ENCODE data around the gene LMNA.
"Not testable (repeated sequence)": the region's sequence is repeated elsewhere in the genome, so short reads cannot be mapped to it uniquely, and the experiment has no call there.

LMNA gene

DNA sequence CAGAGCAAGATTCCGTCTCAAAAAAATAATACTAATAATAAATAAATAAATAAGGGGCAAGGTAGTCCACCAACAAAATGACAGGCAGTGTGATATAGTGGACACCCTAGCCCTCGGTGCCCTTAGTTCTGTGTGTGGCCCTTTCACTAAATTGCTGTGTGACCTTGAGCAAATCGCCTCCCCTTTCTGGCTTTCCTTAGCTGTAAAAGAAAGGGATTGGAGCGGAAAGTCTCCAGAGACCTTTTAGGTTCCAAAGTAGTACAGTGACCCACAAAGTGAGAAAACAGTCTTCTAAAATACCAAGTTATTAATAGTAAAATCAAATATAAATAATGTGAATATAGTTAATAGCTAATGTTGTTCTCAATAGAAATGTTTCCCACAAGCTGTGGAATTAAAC lies 7.6 kb downstream of the LMNA start:
- DNase-seq (ENCODE audit: low read depth, low spot score) = no peak

DNA sequence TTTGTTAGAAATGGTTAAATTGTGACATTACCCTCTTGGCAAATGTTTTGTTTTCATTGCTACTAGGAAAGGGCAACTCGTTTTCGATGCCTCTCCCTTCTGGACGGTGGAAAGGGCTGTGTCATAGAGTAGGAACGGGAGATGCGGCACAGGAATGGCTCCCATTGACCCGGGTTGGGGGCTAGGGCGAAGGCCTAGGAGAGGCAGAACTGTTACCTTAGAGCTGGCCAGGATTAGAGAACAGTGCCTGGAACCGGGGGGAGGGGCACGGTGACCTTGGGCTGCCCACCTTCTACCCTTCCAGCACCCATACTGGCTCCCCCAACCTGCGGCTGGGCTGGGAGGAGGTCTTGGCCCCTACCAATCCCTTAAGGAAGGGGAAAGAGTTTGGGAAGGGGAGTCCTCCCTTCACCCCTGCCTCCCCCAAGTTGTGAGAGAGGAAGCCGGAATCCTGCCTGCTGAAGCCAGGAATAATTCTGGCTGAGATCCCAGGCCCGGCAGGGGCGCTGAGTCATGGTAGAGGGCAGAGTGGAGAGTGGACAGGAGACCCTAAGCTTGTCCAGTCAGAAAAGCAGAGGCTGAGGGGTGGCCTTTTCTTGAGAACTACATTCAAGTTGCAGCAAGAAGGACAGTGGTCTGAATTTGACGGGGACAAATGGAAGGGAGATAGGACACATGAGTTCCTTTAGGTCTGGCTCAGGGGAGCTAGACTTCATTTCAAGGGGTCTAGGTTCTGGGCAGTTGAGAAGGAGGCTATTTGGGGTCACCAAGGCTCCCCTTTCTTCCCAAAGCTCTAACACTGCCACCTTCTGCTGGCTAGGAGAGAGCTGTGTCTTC lies 8.2 kb downstream of the LMNA start:
- DNase-seq (ENCODE audit: low read depth, low spot score) = peak; percentile 77

DNA sequence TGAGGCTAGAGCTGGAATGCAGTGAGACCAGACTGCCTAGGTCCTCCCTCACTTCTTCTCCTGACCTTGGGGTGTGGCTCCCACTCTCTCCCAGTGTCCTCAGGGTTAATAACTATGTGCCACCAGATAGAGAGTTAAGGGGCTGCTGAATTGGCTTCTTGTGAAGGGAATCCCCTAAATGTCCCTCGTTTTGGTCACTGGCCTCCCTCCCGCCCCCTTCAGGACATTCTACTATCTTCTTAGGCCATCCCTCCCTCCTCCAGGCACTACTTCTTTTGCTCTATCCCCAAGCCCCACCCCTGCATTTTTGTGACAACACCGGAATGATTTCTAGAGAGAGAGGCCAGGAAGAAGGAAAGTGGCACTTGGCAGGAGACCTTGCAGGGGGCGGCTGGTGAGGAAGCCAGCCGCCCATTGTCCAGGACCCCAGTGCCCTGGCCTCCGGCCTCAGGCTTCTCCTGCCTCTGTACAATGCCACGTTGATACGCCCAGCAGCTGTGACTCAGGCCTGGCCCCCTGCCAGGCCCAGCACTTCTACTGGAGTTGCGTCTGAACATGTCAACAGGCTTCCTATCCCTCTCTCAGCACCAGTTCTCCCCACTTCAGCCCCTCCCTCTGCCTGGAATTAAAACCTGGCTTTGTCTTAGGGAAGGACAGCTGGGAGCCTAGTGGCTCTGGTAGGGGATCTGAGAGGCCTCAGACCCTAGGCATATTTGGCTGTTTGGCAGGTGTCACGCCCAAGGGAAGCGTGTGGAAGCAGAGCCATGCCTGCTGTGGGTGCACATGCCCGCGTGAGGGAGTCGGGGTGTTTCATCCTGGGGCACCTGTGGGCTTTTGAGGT lies 9.1 kb downstream of the LMNA start:
- DNase-seq (ENCODE audit: low read depth, low spot score) = peak; percentile 97

DNA sequence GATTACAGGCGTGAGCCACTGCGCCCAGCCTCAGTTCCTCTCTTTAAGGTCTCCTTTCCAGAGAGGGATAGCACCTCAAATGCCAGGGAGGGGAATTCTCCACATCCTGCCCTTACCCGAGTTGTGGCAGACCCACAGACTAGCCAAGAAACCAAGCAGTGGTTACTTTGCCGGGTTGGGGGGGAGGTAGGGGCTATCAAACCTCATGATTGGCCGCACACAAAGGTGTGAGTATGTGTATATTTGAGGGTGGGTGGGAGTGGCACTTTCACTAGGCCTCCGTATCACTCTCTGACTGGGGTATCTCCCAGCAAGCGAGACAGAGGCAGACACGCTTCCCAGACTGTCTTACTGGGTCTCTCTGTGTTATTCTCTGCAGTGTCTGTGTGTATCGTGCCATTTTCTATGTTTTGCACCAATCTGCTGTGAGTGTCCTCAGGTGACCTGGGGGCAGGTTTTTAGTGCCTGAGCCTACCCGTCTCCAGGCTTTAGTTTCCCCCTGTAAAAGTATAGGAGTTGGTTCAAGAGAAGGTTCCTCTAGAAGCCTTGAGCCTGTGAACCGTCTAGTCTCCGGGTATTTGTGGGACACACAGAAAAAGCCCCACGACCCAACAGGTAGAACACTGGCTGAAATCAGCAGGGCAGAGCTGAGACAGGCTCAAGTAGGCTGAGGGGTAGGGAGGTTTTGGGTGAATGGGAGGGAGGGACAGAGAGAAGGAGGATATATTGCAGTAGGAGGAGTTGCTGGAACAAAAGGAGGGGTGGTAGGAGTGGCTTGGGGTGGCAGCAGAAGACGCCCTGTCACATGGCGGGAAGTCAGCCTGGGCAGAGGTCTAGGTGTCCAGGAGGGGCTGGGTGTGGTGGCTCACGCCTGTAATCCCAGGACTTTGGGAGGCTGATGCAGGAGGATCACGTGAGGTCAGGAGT lies 10.3 kb downstream of the LMNA start:
- DNase-seq (ENCODE audit: low read depth, low spot score) = no peak

DNA sequence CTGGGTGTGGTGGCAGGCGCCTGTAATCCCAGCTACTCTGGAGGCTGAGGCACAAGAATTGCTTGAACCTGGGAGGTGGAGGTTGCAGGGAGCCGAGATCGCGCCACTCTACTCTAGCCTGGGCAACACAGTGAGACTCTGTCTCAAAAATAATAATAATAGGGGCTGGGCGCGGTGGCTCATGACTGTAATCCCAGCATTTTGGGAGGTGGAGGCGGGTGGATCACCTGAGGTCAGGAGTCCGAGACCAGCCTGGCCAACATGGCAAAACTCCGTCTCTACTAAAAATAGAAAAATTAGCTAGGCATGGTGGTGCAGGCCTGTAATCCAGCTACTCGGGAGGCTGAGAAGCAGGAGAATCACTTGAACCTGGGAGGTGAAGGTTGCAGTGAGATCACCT lies 11.0 kb downstream of the LMNA start:
- not testable (repeated sequence) for DNase-seq (ENCODE audit: low read depth, low spot score)

DNA sequence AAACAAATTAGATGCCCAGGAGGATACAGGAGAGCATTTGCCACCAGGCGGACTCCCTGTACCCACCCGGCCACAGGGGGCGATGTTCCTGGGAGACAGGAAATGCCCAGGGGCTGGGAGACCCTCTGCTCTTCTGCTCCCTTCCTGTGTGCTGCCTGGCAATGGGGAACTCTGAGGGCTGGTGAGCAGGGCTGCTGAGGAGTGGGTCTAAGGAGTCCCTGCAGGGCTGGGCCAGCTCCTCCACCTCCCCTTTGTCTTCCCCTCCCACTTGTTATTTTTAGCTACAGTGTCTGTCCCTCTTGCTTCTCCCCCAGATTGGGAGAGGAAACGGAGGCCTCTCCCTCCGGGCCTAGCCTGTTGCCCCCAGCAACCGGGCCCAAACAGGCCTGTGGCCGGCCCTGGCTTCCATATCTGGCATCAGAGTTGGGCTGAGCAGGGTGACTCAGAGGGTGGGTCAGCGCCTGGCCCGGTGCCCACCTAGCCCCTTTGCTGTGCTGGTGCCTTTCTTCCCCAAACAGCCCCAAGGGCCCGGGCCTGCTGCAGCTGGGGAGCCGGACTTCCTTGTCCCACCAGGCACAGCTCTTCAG lies 11.6 kb downstream of the LMNA start:
- peak; percentile 88 for DNase-seq (ENCODE audit: low read depth, low spot score)

DNA sequence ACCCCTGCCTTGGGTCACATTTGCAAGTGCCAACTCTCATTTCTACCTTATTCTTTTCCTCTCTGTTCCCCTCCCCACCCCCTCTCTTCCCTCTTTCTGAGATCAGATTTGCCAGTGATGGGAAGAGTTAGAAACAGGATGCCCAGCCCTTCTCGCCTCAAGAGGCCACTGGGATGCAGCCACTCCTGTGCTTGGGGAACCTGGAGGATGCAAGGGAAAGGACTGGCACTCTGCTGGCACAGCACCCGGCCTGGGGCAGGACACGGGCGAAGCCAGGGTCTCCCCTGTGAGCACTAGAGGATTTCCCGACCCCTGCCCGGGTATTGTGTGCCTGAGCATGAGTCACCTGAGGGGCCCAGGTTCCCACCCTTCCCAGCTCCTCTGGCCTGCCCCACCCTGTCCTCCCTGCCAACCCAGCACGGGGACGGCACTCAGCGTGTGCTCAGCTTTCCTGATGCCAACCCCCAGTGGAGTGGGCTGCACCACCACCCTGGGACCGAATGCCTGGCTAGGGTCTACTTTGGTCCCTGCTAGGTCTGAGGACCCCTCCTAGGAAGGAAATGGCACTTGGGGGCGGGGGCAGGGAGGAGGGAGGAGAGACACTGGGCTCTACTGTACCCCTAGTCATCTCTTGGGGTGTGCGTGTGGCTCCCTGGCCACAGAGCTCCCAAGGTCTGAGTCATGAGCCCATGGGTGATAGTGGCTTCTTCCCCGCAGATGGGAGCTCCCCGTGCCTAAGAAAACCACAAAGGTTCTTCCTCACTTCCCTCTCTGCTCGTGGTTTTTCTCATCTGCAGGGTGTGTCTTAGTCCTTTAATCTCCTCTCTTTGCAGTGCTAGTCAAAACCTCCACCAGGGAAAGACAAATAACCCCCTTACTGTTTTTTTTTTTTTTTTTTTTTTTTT lies 12.4 kb downstream of the LMNA start:
- DNase-seq (ENCODE audit: low read depth, low spot score) = no peak

DNA sequence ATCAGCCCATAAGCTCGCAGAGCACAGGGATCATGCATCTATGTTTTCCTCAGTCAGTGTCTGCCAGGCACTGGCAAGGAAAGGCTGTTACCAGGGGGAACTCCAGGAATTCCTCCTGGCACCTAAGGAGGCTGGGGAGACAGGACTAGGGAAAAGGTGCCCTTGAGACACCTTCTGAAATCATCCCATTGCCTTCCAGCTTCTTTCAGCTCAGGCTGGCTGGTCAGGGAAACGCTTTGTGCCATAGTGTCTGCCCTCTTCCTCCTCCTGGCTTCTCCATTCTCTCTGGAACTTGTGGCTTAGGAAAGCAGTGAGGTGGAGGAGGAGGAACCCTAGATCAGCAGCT lies 13.8 kb downstream of the LMNA start:
- no peak for DNase-seq (ENCODE audit: low read depth, low spot score)

DNA sequence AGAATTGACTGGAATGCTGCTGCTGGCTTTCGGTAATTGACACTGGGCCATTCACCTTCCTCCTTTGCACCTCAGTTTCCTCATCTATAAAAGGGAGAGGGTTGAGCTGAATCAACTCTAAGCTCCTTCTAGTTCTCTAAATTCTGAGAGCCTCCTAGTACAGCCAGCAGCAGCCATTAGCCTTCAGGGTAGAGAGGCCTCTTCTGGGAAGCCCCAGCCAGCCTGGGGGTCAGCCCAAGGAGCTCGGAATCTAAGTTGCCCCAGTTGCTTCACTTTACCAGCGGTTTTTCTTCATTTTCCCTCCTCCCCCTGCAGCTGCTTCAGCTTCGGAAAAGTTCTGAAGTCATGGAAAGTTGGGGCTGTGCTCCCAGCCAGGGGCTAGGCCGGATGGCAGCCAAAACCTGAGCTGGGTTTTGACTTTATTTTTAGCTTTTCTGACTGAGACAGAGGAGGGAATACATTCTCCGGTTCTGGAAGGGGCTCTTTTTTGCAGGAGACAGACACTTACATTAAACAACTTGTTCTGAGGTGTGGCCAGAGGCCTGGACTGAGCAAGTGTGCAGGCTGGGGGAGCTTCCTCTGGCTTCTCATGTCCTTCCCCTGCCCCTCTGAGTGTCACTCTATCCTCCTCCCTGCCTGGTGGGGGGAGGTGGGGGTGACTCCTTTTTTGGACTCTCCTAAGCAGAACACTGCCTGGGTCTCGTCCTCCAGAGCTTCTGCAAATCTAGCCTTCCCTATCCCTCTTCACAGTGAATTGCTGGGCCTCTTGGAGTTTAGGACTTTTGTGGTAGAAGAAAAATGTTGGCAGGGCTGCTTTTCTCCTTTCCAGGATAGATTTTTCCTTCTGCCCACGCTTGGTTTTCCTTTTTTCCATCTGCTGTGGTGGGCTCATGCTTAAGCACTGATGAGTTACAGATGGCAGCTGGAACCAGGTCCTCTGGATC lies 14.4 kb downstream of the LMNA start:
- peak; percentile 28 for DNase-seq (ENCODE audit: low read depth, low spot score)

DNA sequence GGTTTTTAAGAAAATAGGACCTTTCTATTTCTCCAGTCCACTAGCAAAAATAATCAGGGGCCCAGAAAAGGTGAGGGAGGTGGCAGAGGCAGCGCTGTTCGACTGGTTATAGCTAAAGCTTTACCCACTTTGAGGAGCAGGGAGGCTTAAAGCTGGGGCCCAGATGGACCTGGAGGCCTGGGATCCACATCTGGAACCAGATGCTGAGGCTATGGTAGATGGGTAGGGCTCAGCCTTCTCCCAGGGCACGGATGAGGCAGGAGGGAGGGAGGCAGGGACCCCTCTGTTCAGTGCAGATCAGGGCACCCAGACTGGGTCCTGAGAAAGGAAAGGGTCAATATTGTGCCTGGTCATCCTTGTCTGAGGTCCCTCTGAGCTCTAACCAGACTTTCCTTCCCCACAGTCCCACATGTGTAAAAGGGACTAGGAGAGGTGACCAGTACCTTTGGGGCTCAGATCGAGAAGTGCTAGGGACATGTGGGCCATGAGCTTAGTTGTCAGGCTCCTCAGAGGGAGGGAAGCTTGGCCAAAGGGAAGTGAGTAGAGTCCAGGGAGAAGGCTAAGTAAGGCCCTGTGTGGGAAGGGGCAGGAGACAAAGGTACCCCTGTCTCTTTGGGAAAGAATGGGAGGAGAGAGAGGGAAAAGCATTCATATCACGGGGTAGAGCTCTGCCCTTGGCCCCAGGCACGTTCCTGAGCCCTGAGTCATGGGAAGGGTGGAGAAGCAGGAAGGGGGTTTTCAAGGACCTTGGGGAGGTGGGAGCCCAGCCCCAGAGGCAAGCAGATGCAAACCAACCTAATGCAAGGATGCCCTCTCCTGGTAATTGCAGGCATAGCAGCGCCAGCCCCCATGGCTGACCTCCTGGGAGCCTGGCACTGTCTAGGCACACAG lies 15.4 kb downstream of the LMNA start:
- DNase-seq (ENCODE audit: low read depth, low spot score) = peak; percentile 99

DNA sequence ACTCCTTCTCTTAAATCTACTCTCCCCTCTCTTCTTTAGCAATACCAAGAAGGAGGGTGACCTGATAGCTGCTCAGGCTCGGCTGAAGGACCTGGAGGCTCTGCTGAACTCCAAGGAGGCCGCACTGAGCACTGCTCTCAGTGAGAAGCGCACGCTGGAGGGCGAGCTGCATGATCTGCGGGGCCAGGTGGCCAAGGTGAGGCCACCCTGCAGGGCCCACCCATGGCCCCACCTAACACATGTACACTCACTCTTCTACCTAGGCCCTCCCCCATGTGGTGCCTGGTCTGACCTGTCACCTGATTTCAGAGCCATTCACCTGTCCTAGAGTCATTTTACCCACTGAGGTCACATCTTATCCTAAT lies 16.0 kb downstream of the LMNA start:
- no peak for DNase-seq (ENCODE audit: low read depth, low spot score)

DNA sequence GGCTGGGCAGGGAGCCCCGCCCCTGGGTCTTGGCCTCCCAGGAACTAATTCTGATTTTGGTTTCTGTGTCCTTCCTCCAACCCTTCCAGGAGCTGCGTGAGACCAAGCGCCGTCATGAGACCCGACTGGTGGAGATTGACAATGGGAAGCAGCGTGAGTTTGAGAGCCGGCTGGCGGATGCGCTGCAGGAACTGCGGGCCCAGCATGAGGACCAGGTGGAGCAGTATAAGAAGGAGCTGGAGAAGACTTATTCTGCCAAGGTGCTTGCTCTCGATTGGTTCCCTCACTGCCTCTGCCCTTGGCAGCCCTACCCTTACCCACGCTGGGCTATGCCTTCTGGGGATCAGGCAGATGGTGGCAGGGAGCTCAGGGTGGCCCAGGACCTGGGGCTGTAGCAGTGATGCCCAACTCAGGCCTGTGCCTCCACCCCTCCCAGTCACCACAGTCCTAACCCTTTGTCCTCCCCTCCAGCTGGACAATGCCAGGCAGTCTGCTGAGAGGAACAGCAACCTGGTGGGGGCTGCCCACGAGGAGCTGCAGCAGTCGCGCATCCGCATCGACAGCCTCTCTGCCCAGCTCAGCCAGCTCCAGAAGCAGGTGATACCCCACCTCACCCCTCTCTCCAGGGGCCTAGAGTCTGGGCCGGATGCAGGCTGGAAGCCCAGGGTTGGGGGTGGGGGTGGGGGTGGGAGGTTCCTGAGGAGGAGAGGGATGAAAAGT lies 20.4 kb downstream of the LMNA start:
- no peak for DNase-seq (ENCODE audit: low read depth, low spot score)

DNA sequence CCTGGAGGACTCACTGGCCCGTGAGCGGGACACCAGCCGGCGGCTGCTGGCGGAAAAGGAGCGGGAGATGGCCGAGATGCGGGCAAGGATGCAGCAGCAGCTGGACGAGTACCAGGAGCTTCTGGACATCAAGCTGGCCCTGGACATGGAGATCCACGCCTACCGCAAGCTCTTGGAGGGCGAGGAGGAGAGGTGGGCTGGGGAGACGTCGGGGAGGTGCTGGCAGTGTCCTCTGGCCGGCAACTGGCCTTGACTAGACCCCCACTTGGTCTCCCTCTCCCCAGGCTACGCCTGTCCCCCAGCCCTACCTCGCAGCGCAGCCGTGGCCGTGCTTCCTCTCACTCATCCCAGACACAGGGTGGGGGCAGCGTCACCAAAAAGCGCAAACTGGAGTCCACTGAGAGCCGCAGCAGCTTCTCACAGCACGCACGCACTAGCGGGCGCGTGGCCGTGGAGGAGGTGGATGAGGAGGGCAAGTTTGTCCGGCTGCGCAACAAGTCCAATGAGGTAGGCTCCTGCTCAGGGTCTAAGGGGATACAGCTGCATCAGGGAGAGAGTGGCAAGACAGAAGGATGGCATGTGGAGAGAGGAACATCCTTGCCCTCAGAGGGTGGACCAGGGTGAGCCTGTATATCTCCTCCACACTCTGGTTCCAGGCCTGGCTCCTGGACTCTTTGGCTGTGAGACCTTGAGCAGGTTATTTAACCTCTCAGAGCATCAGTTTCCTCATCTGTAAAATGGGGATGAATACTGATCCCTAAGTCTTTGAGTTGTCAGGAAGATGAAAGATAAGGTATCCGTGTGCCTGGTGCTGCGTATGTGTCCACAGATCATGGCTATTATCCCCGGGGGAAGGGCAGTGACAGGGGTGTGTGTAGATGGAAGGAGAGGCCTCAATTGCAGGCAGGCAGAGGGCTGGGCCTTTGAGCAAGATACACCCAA lies 21.7 kb downstream of the LMNA start:
- DNase-seq (ENCODE audit: low read depth, low spot score) = no peak

DNA sequence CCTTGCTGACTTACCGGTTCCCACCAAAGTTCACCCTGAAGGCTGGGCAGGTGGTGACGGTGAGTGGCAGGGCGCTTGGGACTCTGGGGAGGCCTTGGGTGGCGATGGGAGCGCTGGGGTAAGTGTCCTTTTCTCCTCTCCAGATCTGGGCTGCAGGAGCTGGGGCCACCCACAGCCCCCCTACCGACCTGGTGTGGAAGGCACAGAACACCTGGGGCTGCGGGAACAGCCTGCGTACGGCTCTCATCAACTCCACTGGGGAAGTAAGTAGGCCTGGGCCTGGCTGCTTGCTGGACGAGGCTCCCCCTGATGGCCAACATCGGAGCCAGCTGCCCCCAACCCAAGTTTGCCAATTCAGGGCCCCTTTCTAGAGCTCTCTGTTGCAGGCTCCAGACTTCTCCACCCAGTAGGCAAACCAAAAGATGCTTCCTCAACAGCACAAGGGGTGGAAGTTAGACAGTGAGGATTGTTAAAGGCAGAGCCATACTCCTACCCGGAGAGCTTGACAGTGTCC lies 22.5 kb downstream of the LMNA start:
- peak; percentile 45 for DNase-seq (ENCODE audit: low read depth, low spot score)

DNA sequence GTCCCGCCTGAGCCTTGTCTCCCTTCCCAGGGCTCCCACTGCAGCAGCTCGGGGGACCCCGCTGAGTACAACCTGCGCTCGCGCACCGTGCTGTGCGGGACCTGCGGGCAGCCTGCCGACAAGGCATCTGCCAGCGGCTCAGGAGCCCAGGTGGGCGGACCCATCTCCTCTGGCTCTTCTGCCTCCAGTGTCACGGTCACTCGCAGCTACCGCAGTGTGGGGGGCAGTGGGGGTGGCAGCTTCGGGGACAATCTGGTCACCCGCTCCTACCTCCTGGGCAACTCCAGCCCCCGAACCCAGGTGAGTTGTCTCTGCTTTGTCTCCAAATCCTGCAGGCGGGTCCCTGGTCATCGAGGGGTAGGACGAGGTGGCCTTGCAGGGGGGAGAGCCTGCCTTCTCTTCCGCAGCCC lies 24.0 kb downstream of the LMNA start:
- DNase-seq (ENCODE audit: low read depth, low spot score) = no peak

All from ELF-1 (cell line).